ENCODE measurements around the gene LRP6.

- TF ChIP-seq HMGXB4 (CRISPR knock-in tag; IDR thresholded peaks at IDR 0.05): no peak
- no peak for TF ChIP-seq ATF3 (CRISPR knock-in tag; conservative IDR thresholded peaks at IDR 0.05)
- TF ChIP-seq CTCF (IDR thresholded peaks at IDR 0.05): no peak
- TF ChIP-seq ZNF138 (CRISPR knock-in tag; conservative IDR thresholded peaks at IDR 0.05): no peak
Measured at GRCh38 chr12:12133785-12134184, 133.1 kb downstream of the LRP6 start.

Data from WTC11 (cell line).